Kidney (tissue), 14 donors: ENCODE measurements around the gene WDR48. TPM values are rescaled to one million over a fixed set of nuclear protein-coding genes. Genes with fewer than 3 reads are reported as not detected.
"Not testable (repeated sequence)": the region's sequence is repeated elsewhere in the genome, so short reads cannot be mapped to it uniquely, and the experiment has no call there.

Experiments used
- DNase-seq, 5 donors: peaks; one replicate each; pipeline ENCODE4 v3.0.0-alpha.2; 2013 to 2020
- FAIRE-seq: peaks from 2 replicates; lab custom pipeline; 2012; peaks lifted over from hg19 to GRCh38; lab: Jason Lieb, UNC
- H3K27ac ChIP-seq, 2 donors: one replicate each; pipeline ENCODE4 v1.7.0; 2013; ENCODE audit warnings: low read depth in 2 of 2, low read length in 2 of 2, inconsistent platforms in 1 of 2
- H3K27me3 ChIP-seq: one replicate; pipeline ENCODE4 v1.7.1; 2013; ENCODE audit warnings: low read length, inconsistent platforms; ENCODE audit not compliant: control insufficient read depth, insufficient read depth
- H3K36me3 ChIP-seq, 3 donors: one replicate each; pipeline versions ENCODE4 v1.7.0 to v1.7.1; 2013; ENCODE audit warnings: low read length in 3 of 3, control low read depth in 1 of 3, inconsistent platforms in 1 of 3; ENCODE audit not compliant: insufficient read depth in 3 of 3, control insufficient read depth in 2 of 3
- H3K4me1 ChIP-seq, 3 donors: one replicate each; pipeline versions ENCODE4 v1.7.0 to v1.7.1; 2013; ENCODE audit warnings: low read length in 3 of 3, inconsistent platforms in 1 of 3, low read depth in 1 of 3; ENCODE audit not compliant: control insufficient read depth in 2 of 3, insufficient read depth in 2 of 3
- H3K4me3 ChIP-seq, 3 donors: one replicate each; pipeline versions ENCODE4 v1.7.0 to v1.8.1; 2013; ENCODE audit warnings: low read length in 3 of 3, control low read depth in 1 of 3, inconsistent platforms in 1 of 3
- H3K9ac ChIP-seq, 3 donors: one replicate each; pipeline versions ENCODE4 v1.7.0 to v1.7.1; 2013; ENCODE audit warnings: low read length in 3 of 3, control low read depth in 1 of 3, inconsistent platforms in 1 of 3
- H3K9me3 ChIP-seq, 3 donors: one replicate each; pipeline versions ENCODE4 v1.7.0 to v1.7.1; 2013; ENCODE audit warnings: low read length in 3 of 3, control low read depth in 1 of 3, inconsistent platforms in 1 of 3; ENCODE audit not compliant: control insufficient read depth in 2 of 3, insufficient read depth in 1 of 3
- CTCF ChIP-seq: IDR thresholded peaks from 3 replicates; pipeline ENCODE4 v1.5.1; 2012; ENCODE audit warnings: mild to moderate bottlenecking, moderate library complexity, borderline replicate concordance; ENCODE audit not compliant: insufficient read depth; ENCODE audit errors: extremely low read depth
- intact Hi-C: fragments of 100-400 bp; cut with DNase I; formaldehyde crosslinking; loops from one replicate; pipeline ENCODE4 v1.11.1; 2022
- polyA plus RNA-seq: library from polyadenylated mRNA; stranded (reverse); fragments of 350-450 nt; fragmentation: Illumina TruSeq; extraction: RNeasy Lipid Tissue Mini Kit (QIAGEN cat#74804); gene quantifications from one replicate; pipeline ENCODE4 v1.2.3, GENCODE V29; 2014; ENCODE audit warnings: low read depth, low replicate concordance; ENCODE audit not compliant: insufficient read depth
- total RNA-seq: library from RNA; stranded (reverse); fragmentation: NEBNext Ultra II Directional; extraction: Animal tissue kit (Norgen Biotek cat#: 25700); gene quantifications from one replicate; pipeline ENCODE4 v1.2.1, GENCODE V29; 2021
- donor health status: control.
- donor health status: control.
- donor health status: control.
- donor health status: control.
- donor health status: control.
- donor health status: DM: yes; HTN: yes; CAD: no.
- donor health status: Normal renal cell carcinoma (clear cell type).

WDR48 gene
- total and polyA plus RNA-seq, 2 donors from 2014 or later = 21.0 to 48.3 TPM

- DNase-seq (no peak), FAIRE-seq (no peak)
- Histone ChIP-seq H3K36me3 (no peaks in the 10 kb centered on the region), H3K27me3 (no peaks in the 10 kb centered on the region), H3K27ac (no peak overlapping the region), H3K4me3 (no peak overlapping the region), H3K9me3 (no peaks in the 10 kb centered on the region), H3K9ac (no peak overlapping the region), H3K4me1 (peaks cover 0 to 7% (median 3%) of the 10 kb centered on the region in 3 donors)
- intact Hi-C loops = no loop called here
- no peak for TF ChIP-seq CTCF
Observed at GRCh38 chr3:39056151-39056550, 4.3 kb downstream of the WDR48 start.

GRCh38 chr3:39061228-39061627 lies 9.4 kb downstream of the WDR48 start:
- intact Hi-C loops, H3K4me1 ChIP-seq: not testable (repeated sequence)

GRCh38 chr3:39062180-39062579 lies 10.4 kb downstream of the WDR48 start:
- Histone ChIP-seq H3K27me3 (no peaks in the 10 kb centered on the region), H3K9me3 (no peaks in the 10 kb centered on the region), H3K4me1 (peaks cover 0 to 7% (median 3%) of the 10 kb centered on the region in 3 donors), H3K4me3 (no peak overlapping the region), H3K27ac (peak overlapping the region in 1 of 2 donors; percentile 19), H3K36me3 (peaks cover 0 to 8% (median 0%) of the 10 kb centered on the region in 3 donors), H3K9ac (no peak overlapping the region)
- intact Hi-C loops = no loop called here
- DNase-seq (no peak), FAIRE-seq (no peak)
- no peak for TF ChIP-seq CTCF

More at GRCh38 chr3:39061228-39061627, 9.4 kb downstream of the WDR48 start:
- not testable (repeated sequence) for H3K4me3 ChIP-seq, H3K27me3 ChIP-seq, H3K36me3 ChIP-seq, H3K9me3 ChIP-seq, H3K9ac ChIP-seq, H3K27ac ChIP-seq, DNase-seq, FAIRE-seq

GRCh38 chr3:39063143-39063542 lies 11.3 kb downstream of the WDR48 start:
- FAIRE-seq (no peak), DNase-seq (no peak)

More at GRCh38 chr3:39063143-39063542, 11.3 kb downstream of the WDR48 start:
- Histone ChIP-seq H3K36me3 (peaks cover 5 to 14% (median 5%) of the 10 kb centered on the region in 3 donors), H3K4me3 (no peak overlapping the region), H3K27ac (no peak overlapping the region), H3K27me3 (no peaks in the 10 kb centered on the region), H3K9me3 (no peaks in the 10 kb centered on the region), H3K9ac (no peak overlapping the region), H3K4me1 (peaks cover 0 to 5% (median 3%) of the 10 kb centered on the region in 3 donors)
- intact Hi-C loops = no loop called here
- TF ChIP-seq CTCF = no peak
